ENCODE measurements around the gene HLA-E. TPM values are rescaled to one million over a fixed set of nuclear protein-coding genes. Genes with fewer than 3 reads are reported as not detected.
A peak's percentile ranks its signal among the peaks of the same experiment; 100 is the strongest.

Gene HLA-E
- total RNA-seq, 1 donor from 2014 or later, result 94.9 TPM

GRCh38 chr6:30511169-30511546 lies 21.8 kb downstream of the HLA-E start:
- Histone ChIP-seq H3K79me2 (ENCODE audit: insufficient read depth, low read length) (no peaks in the 10 kb centered on the region), H3K9me3 (ENCODE audit: insufficient read depth, low read depth, low read length) (no peaks in the 10 kb centered on the region), H2AFZ (ENCODE audit: low read depth, low read length) (no peak overlapping the region), H3K4me2 (ENCODE audit: low read length) (no peak overlapping the region), H3K27ac (ENCODE audit: low read depth, low read length) (no peak overlapping the region), H3K36me3 (ENCODE audit: insufficient read depth, low read length) (no peaks in the 10 kb centered on the region), H3K9ac (ENCODE audit: low read length) (no peak overlapping the region), H3K4me1 (ENCODE audit: insufficient read depth, low read length) (no peaks in the 10 kb centered on the region), H3K27me3 (ENCODE audit: insufficient read depth, low read length) (no peaks in the 10 kb centered on the region), H4K20me1 (ENCODE audit: insufficient read depth, low read length) (no peaks in the 10 kb centered on the region), H3K4me3 (ENCODE audit: insufficient read depth, low read depth, low read length) (no peak overlapping the region)
- H3K4me3 Mint-ChIP-seq (ENCODE audit: unreplicated experiment), result no peak overlapping the region
- TF ChIP-seq EZH2 (IDR thresholded peaks at IDR 0.05; ENCODE audit: insufficient read depth, low read length) (no peak), CTCF (IDR thresholded peaks at IDR 0.05; ENCODE audit: insufficient read depth, low read depth, low read length) (no peak)
- H3K4me1 Mint-ChIP-seq (ENCODE audit: low read depth, unreplicated experiment), result peaks cover 9% of the 10 kb centered on the region
- no peak for DNase-seq (ENCODE audit: low read depth)
- no peak overlapping the region for H3K27ac Mint-ChIP-seq (ENCODE audit: unreplicated experiment)
- no peaks in the 10 kb centered on the region for H3K9me3 Mint-ChIP-seq (ENCODE audit: unreplicated experiment)
- H3K27me3 Mint-ChIP-seq (ENCODE audit: low read depth, unreplicated experiment), result peaks cover 8% of the 10 kb centered on the region
- no peaks in the 10 kb centered on the region for H3K36me3 Mint-ChIP-seq (ENCODE audit: low read depth, unreplicated experiment)
- no peak for FAIRE-seq

DNA sequence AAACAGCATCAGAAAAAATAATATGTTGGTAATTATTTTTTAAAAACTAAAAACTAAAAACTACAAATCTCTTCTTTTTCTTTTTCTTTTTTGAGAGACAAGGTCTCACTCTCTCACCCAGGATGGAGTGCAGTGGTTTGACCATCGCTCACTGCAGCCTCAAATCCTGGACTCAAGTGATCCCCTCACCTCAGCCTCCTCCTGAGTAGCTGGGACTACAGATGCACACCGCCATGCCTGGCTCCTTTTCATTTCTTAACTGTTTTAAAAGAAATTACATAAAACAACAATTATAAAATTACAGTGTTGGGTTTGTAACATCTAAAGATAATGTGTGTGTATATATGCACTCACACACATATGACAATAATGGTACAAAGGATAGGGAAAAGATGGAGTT lies 24.1 kb downstream of the HLA-E start:
- Mint-ChIP-seq H3K4me3 (ENCODE audit: unreplicated experiment) (no peak overlapping the region), H3K9me3 (ENCODE audit: unreplicated experiment) (peaks cover 3% of the 10 kb centered on the region), H3K27ac (ENCODE audit: unreplicated experiment) (no peak overlapping the region), H3K4me1 (ENCODE audit: low read depth, unreplicated experiment) (peaks cover 9% of the 10 kb centered on the region), H3K27me3 (ENCODE audit: low read depth, unreplicated experiment) (peaks cover 6% of the 10 kb centered on the region), H3K36me3 (ENCODE audit: low read depth, unreplicated experiment) (no peaks in the 10 kb centered on the region)
- TF ChIP-seq CTCF (IDR thresholded peaks at IDR 0.05; ENCODE audit: insufficient read depth, low read depth, low read length) (no peak), EZH2 (IDR thresholded peaks at IDR 0.05; ENCODE audit: insufficient read depth, low read length) (no peak)
- Histone ChIP-seq H3K79me2 (ENCODE audit: insufficient read depth, low read length) (no peaks in the 10 kb centered on the region), H3K9me3 (ENCODE audit: insufficient read depth, low read depth, low read length) (no peaks in the 10 kb centered on the region), H3K9ac (ENCODE audit: low read length) (no peak overlapping the region), H3K27ac (ENCODE audit: low read depth, low read length) (no peak overlapping the region), H4K20me1 (ENCODE audit: insufficient read depth, low read length) (no peaks in the 10 kb centered on the region), H2AFZ (ENCODE audit: low read depth, low read length) (no peak overlapping the region), H3K4me3 (ENCODE audit: insufficient read depth, low read depth, low read length) (no peak overlapping the region), H3K4me1 (ENCODE audit: insufficient read depth, low read length) (no peaks in the 10 kb centered on the region), H3K4me2 (ENCODE audit: low read length) (no peak overlapping the region), H3K27me3 (ENCODE audit: insufficient read depth, low read length) (no peaks in the 10 kb centered on the region), H3K36me3 (ENCODE audit: insufficient read depth, low read length) (no peaks in the 10 kb centered on the region)
- DNase-seq (ENCODE audit: low read depth) (no peak), FAIRE-seq (no peak)

DNA sequence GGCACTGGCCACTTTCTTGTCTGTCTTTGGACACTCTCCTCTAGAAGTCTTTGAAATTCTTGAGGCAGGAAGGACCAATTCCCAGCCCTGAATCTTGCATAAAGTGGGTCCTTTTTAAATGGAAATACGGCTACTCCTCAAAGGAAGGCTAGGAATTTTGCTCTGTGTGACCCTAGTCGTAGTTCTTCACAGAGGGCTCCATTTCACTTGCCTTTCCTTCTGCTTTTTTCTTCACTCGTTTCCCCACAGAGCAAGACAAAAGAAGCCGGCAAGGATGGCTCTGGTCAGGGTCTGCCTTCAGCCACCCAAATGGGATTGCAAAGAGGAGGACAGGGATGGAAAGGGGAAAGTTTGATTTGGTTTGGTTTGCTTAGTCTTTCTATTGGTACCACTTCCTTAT lies 25.8 kb downstream of the HLA-E start:
- H3K4me3 Mint-ChIP-seq (ENCODE audit: unreplicated experiment), result no peak overlapping the region
- H3K36me3 Mint-ChIP-seq (ENCODE audit: low read depth, unreplicated experiment), result no peaks in the 10 kb centered on the region
- Histone ChIP-seq H2AFZ (ENCODE audit: low read depth, low read length) (peak overlapping the region; percentile 19), H3K27ac (ENCODE audit: low read depth, low read length) (no peak overlapping the region), H3K4me2 (ENCODE audit: low read length) (no peak overlapping the region), H3K9ac (ENCODE audit: low read length) (no peak overlapping the region), H3K9me3 (ENCODE audit: insufficient read depth, low read depth, low read length) (no peaks in the 10 kb centered on the region), H3K36me3 (ENCODE audit: insufficient read depth, low read length) (no peaks in the 10 kb centered on the region), H3K79me2 (ENCODE audit: insufficient read depth, low read length) (no peaks in the 10 kb centered on the region), H3K4me3 (ENCODE audit: insufficient read depth, low read depth, low read length) (no peak overlapping the region), H3K4me1 (ENCODE audit: insufficient read depth, low read length) (no peaks in the 10 kb centered on the region), H3K27me3 (ENCODE audit: insufficient read depth, low read length) (no peaks in the 10 kb centered on the region), H4K20me1 (ENCODE audit: insufficient read depth, low read length) (no peaks in the 10 kb centered on the region)
- TF ChIP-seq EZH2 (IDR thresholded peaks at IDR 0.05; ENCODE audit: insufficient read depth, low read length), result no peak
- TF ChIP-seq CTCF (IDR thresholded peaks at IDR 0.05; ENCODE audit: insufficient read depth, low read depth, low read length), result no peak
- DNase-seq (ENCODE audit: low read depth) (no peak), FAIRE-seq (no peak)
- peaks cover 6% of the 10 kb centered on the region for H3K27me3 Mint-ChIP-seq (ENCODE audit: low read depth, unreplicated experiment)
- H3K27ac Mint-ChIP-seq (ENCODE audit: unreplicated experiment), result no peak overlapping the region
- no peaks in the 10 kb centered on the region for H3K4me1 Mint-ChIP-seq (ENCODE audit: low read depth, unreplicated experiment)
- peaks cover 3% of the 10 kb centered on the region for H3K9me3 Mint-ChIP-seq (ENCODE audit: unreplicated experiment)

Data from astrocyte (in vitro differentiated cells and primary cell).